ENCODE data around the gene DYNLRB2. TPM values are rescaled to one million over a fixed set of nuclear protein-coding genes. Genes with fewer than 3 reads are reported as not detected.

DYNLRB2 gene
- total RNA-seq, 1 donor from 2014 or later = 0.71 TPM

DNA sequence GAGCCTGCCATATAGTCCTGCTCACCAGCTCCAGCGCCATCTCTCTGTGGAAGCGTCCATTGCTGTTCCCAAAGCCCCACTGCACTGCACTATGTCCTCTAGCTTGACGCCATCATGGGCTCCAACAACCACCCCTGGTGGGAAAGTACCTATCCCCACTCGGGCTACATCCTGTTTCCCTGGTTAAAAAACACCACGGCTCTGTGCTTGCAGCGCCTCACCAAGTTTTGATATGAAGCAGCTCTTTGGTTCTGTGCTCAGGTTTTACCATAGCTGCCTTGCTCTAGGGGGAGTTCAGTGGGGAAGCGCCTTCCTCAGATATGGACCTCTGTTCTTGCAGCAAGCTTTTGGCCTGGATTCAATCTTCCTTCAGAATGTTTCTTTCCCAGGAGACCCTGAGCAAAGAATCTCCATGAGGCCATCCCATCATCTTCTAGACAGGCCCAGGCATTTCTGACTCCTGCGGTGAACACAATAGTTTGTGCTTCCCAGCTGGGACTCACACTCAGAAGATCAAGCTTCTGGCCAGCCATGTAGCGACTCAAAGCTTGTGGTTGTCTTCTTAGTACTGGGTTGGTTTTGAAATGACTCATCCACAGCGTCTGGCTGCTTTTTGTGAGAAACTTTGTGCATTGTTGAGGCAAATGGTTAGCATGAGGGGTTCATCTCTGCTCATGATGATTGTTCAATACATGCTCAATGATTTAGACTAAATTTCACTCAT is 39.5 kb downstream of the DYNLRB2 start:
- Mint-ChIP-seq H3K27me3 (no peaks in the 10 kb centered on the region), H3K4me3 (no peak overlapping the region)

DNA sequence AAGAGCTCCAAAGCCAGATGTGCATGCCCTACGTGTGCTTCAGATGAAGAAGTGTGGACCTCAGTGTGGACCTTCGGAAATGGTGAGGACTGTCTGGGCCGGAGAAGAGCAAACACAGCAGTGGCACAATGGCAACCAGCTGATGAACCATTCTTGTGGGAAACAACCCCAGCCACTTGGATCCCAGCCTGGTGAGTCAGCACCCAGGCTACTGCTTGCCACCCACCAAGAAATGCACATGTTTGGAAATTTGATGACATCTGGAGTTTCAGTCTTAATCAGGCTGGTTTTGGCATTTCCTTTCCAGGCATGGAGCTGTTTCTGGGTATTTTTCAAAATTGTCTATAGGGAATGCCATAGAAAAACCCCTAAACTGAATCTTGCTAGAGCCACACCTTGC is 42.7 kb downstream of the DYNLRB2 start:
- Mint-ChIP-seq H3K4me1 (peaks cover 16% of the 10 kb centered on the region), H3K27ac (no peak overlapping the region), H3K9me3 (no peaks in the 10 kb centered on the region), H3K36me3 (ENCODE audit: low read depth) (no peaks in the 10 kb centered on the region), H3K27me3 (no peaks in the 10 kb centered on the region), H3K4me3 (no peak overlapping the region)
- CTCF ChIA-PET = no interaction called here
- TF ChIP-seq, protein P1, sequence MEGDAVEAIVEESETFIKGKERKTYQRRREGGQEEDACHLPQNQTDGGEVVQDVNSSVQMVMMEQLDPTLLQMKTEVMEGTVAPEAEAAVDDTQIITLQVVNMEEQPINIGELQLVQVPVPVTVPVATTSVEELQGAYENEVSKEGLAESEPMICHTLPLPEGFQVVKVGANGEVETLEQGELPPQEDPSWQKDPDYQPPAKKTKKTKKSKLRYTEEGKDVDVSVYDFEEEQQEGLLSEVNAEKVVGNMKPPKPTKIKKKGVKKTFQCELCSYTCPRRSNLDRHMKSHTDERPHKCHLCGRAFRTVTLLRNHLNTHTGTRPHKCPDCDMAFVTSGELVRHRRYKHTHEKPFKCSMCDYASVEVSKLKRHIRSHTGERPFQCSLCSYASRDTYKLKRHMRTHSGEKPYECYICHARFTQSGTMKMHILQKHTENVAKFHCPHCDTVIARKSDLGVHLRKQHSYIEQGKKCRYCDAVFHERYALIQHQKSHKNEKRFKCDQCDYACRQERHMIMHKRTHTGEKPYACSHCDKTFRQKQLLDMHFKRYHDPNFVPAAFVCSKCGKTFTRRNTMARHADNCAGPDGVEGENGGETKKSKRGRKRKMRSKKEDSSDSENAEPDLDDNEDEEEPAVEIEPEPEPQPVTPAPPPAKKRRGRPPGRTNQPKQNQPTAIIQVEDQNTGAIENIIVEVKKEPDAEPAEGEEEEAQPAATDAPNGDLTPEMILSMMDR (IDR thresholded peaks at IDR 0.05) = no peak
- ATAC-seq (ENCODE audit: low read depth) (no peak), DNase-seq (no peak)
- POLR2A ChIA-PET = no interaction called here
- intact Hi-C loops (cut with micrococcal nuclease) = no loop called here

More for the DNA sequence above, 39.5 kb downstream of the DYNLRB2 start:
- peak; percentile 87 for ATAC-seq (ENCODE audit: low read depth)
- DNase-seq = no peak
- Mint-ChIP-seq H3K4me1 (peaks cover 16% of the 10 kb centered on the region), H3K27ac (peak overlapping the region; percentile 54), H3K36me3 (ENCODE audit: low read depth) (no peaks in the 10 kb centered on the region), H3K9me3 (no peaks in the 10 kb centered on the region)
- intact Hi-C loops (cut with micrococcal nuclease) = loop anchor here (1.0 kb wide), 1 partner anchor 96 kb away; no protein-coding TSS in a partner anchor
- POLR2A ChIA-PET = no interaction called here
- TF ChIP-seq, protein P1 (IDR thresholded peaks at IDR 0.05) = no peak
- CTCF ChIA-PET = interaction anchor here (1.4 kb wide), 1 partner anchor 53 kb away, joined by 4 read pairs; no protein-coding TSS in a partner anchor

DNA sequence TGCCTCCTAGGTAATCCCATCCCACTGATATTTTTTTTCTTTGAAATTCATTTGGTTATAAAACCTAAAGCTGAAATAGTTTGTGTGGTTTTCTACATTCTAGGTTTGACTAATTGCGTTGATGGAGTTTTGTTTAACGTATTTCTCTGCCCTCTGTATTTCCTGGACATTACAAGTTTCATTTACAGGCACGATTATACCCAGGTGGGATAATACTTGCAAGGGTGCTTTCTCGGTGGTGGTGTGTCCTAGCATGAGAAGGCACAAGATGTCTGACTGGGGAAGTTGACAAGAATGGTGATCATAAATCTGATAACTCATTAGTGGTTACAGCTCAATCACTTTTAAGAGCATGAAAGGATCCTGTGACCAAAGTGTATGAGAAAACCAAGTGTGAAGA is 45.0 kb downstream of the DYNLRB2 start:
- ChIA-PET CTCF (no interaction called here), POLR2A (no interaction called here)
- ATAC-seq (ENCODE audit: low read depth) (no peak), DNase-seq (no peak)
- peaks cover 7% of the 10 kb centered on the region for H3K4me1 Mint-ChIP-seq
- no peaks in the 10 kb centered on the region for H3K9me3 Mint-ChIP-seq
- intact Hi-C loops (cut with micrococcal nuclease) = no loop called here
- no peak overlapping the region for H3K4me3 Mint-ChIP-seq
- TF ChIP-seq, protein P1 (IDR thresholded peaks at IDR 0.05) = no peak
- H3K27me3 Mint-ChIP-seq = no peaks in the 10 kb centered on the region
- no peaks in the 10 kb centered on the region for H3K36me3 Mint-ChIP-seq (ENCODE audit: low read depth)
- no peak overlapping the region for H3K27ac Mint-ChIP-seq

- H3K4me1 Mint-ChIP-seq = peaks cover 7% of the 10 kb centered on the region
Measured at GRCh38 chr16:80586476-80586875, 45.7 kb downstream of the DYNLRB2 start.

GRCh38 chr16:80587071-80587470 is 46.3 kb downstream of the DYNLRB2 start:
- Mint-ChIP-seq H3K27me3 (no peaks in the 10 kb centered on the region), H3K27ac (no peak overlapping the region), H3K4me3 (no peak overlapping the region), H3K36me3 (ENCODE audit: low read depth) (no peaks in the 10 kb centered on the region), H3K9me3 (no peaks in the 10 kb centered on the region), H3K4me1 (peaks cover 11% of the 10 kb centered on the region)
- intact Hi-C loops (cut with micrococcal nuclease) = no loop called here
- DNase-seq (no peak), ATAC-seq (ENCODE audit: low read depth) (no peak)
- POLR2A ChIA-PET = interaction anchor here (0.8 kb wide), 1 partner anchor 244 kb away, joined by 3 read pairs; no protein-coding TSS in a partner anchor
- CTCF ChIA-PET = no interaction called here
- TF ChIP-seq, protein P1 (IDR thresholded peaks at IDR 0.05) = no peak

More at GRCh38 chr16:80586476-80586875, 45.7 kb downstream of the DYNLRB2 start:
- no peak for DNase-seq
- Mint-ChIP-seq H3K4me3 (no peak overlapping the region), H3K9me3 (no peaks in the 10 kb centered on the region), H3K27me3 (no peaks in the 10 kb centered on the region), H3K36me3 (ENCODE audit: low read depth) (no peaks in the 10 kb centered on the region), H3K27ac (no peak overlapping the region)
- ChIA-PET POLR2A (interaction anchor here (0.8 kb wide), 1 partner anchor 245 kb away, joined by 3 read pairs; no protein-coding TSS in a partner anchor), CTCF (no interaction called here)
- TF ChIP-seq, protein P1 (IDR thresholded peaks at IDR 0.05) = no peak
- intact Hi-C loops (cut with micrococcal nuclease) = no loop called here
- ATAC-seq (ENCODE audit: low read depth) = no peak

All from activated B cell treated with CpG ODN at 0.5 μM for 24 hours (primary cell).